IMR-90 (cell line): Measurements from ENCODE around the gene SCN4A. TPM values are rescaled to one million over a fixed set of nuclear protein-coding genes. Genes with fewer than 3 reads are reported as not detected.

Experiments
- ATAC-seq: fragments of 200-7000 bp; cut with Tn5 transposase; 2 replicates; pipeline ENCODE4 v1.9.1; 2020; ENCODE audit warnings: low read depth, mild to moderate bottlenecking, moderate library complexity
- BruUV-seq: library from RNA; stranded (reverse); fragments of 400-500 nt; replicated peaks from 2 replicates; lab custom pipeline; 2021; lab: Mats Ljungman, UMichigan
- CTCF ChIA-PET: fragments of 300-600 bp; formaldehyde crosslinking; extraction: SDS; loops from one replicate; lab custom pipeline; 2021; ENCODE audit warnings: antibody characterized with exemption; lab: Yijun Ruan, JAX
- POLR2A ChIA-PET: fragments of 300-600 bp; sonication (Branson Sonifier 250); formaldehyde crosslinking; loops from one replicate; lab custom pipeline; 2022; ENCODE audit warnings: antibody characterized with exemption; ENCODE audit not compliant: unreplicated experiment; lab: Charles Lee
- DNase-seq: peaks from one replicate; pipeline ENCODE4 v3.0.0; 2013
- H2AFZ ChIP-seq: replicated peaks from 2 replicates; pipeline ENCODE3; 2013; ENCODE audit warnings: low read length, mild to moderate bottlenecking; ENCODE audit not compliant: poor library complexity
- H2AK5ac ChIP-seq: 2 replicates; pipeline ENCODE4 v1.6.1; 2013; ENCODE audit warnings: low read depth, low read length, inconsistent platforms
- H2AK9ac ChIP-seq: replicated peaks from 2 replicates; pipeline ENCODE3; 2013; ENCODE audit warnings: mild to moderate bottlenecking, low read depth, low read length, moderate library complexity; ENCODE audit not compliant: poor library complexity
- H2BK120ac ChIP-seq: 2 replicates; pipeline ENCODE4 v1.6.1; 2013; ENCODE audit warnings: low read depth, low read length, inconsistent platforms
- H2BK15ac ChIP-seq: 3 replicates; pipeline ENCODE4 v1.6.1; 2013; ENCODE audit warnings: low read depth, low read length, inconsistent platforms
- H2BK20ac ChIP-seq: 2 replicates; pipeline ENCODE4 v1.6.1; 2013; ENCODE audit warnings: low read depth, mild to moderate bottlenecking, inconsistent platforms, low read length, moderate library complexity
- H2BK5ac ChIP-seq: 2 replicates; pipeline ENCODE4 v1.6.1; 2013; ENCODE audit warnings: mild to moderate bottlenecking, low read depth, low read length, inconsistent platforms; ENCODE audit not compliant: poor library complexity, severe bottlenecking
- H3K14ac ChIP-seq: replicated peaks from 2 replicates; pipeline ENCODE4 v1.6.1; 2013; ENCODE audit warnings: low read depth, low read length, inconsistent platforms
- H3K18ac ChIP-seq: 2 replicates; pipeline ENCODE4 v1.6.1; 2013; ENCODE audit warnings: low read depth, low read length, control low read depth
- H3K23ac ChIP-seq: 2 replicates; pipeline ENCODE4 v1.6.1; 2013; ENCODE audit warnings: low read depth, low read length, inconsistent platforms
- H3K27ac ChIP-seq: 2 replicates; pipeline ENCODE4 v1.5.1; 2013; ENCODE audit warnings: mild to moderate bottlenecking, control low read depth, low read length; ENCODE audit not compliant: insufficient read depth
- H3K27me3 ChIP-seq: 2 replicates; pipeline ENCODE4 v1.6.1; 2013; ENCODE audit warnings: low read length; ENCODE audit not compliant: control insufficient read depth, insufficient read depth
- H3K36me3 ChIP-seq: 2 replicates; pipeline ENCODE4 v1.6.1; 2013; ENCODE audit warnings: low read length, mixed read lengths; ENCODE audit not compliant: control insufficient read depth, insufficient read depth
- H3K4ac ChIP-seq: 2 replicates; pipeline ENCODE4 v1.6.1; 2013; ENCODE audit warnings: low read depth, low read length, inconsistent platforms
- H3K4me1 ChIP-seq: 2 replicates; pipeline ENCODE4 v1.6.1; 2013; ENCODE audit warnings: low read length, mixed read lengths; ENCODE audit not compliant: control insufficient read depth, insufficient read depth
- H3K4me2 ChIP-seq: 2 replicates; pipeline ENCODE4 v1.6.1; 2013; ENCODE audit warnings: low read depth, mild to moderate bottlenecking, control low read depth, low read length, moderate library complexity
- H3K4me3 ChIP-seq: 2 replicates; pipeline ENCODE4 v1.5.1; 2013; ENCODE audit warnings: low read depth, mild to moderate bottlenecking, control low read depth, low read length, moderate library complexity; ENCODE audit not compliant: insufficient read depth
- H3K56ac ChIP-seq: 2 replicates; pipeline ENCODE4 v1.6.1; 2013; ENCODE audit warnings: low read length, inconsistent platforms; ENCODE audit not compliant: insufficient read depth; ENCODE audit errors: extremely low read depth
- H3K79me1 ChIP-seq, 2 experiments: 2 replicates each; pipeline ENCODE4 v1.6.1; 2013; ENCODE audit warnings: low read length in 2 of 2, inconsistent platforms in 1 of 2, low read depth in 1 of 2
- H3K9ac ChIP-seq: 2 replicates; pipeline ENCODE4 v1.6.1; 2013; ENCODE audit warnings: low read depth, low read length, control low read depth
- H3K9me1 ChIP-seq: 2 replicates; pipeline ENCODE4 v1.6.1; 2013; ENCODE audit warnings: low read length, inconsistent platforms; ENCODE audit not compliant: insufficient read depth
- H3K9me3 ChIP-seq: 2 replicates; pipeline ENCODE4 v1.6.1; 2013; ENCODE audit warnings: low read length; ENCODE audit not compliant: control insufficient read depth, insufficient read depth
- H4K20me1 ChIP-seq: 2 replicates; pipeline ENCODE4 v1.6.1; 2013; ENCODE audit warnings: low read length, inconsistent platforms; ENCODE audit not compliant: insufficient read depth
- H4K5ac ChIP-seq: 2 replicates; pipeline ENCODE4 v1.6.1; 2013; ENCODE audit warnings: mild to moderate bottlenecking, low read depth, low read length, control low read depth
- H4K8ac ChIP-seq, 2 experiments: 2 replicates each; pipeline ENCODE4 v1.6.1; 2013; ENCODE audit warnings: low read depth in 2 of 2, low read length in 2 of 2, control low read depth in 1 of 2, inconsistent platforms in 1 of 2
- H4K91ac ChIP-seq: 2 replicates; pipeline ENCODE4 v1.6.1; 2013; ENCODE audit warnings: low read depth, low read length, inconsistent platforms; ENCODE audit not compliant: insufficient read depth
- MAZ ChIP-seq: IDR thresholded peaks from 2 replicates; pipeline ENCODE4 v1.6.1; 2012; ENCODE audit warnings: low read depth, mild to moderate bottlenecking, low read length, improper control_type of control experiment, moderate library complexity, borderline replicate concordance
- WGBS, 2 experiments: methylation state at CpG; one replicate each; pipeline versions ENCODE4 v1.1.5 to v1.1.7; 2013; ENCODE audit warnings: missing lambda C conversion rate in 2 of 2; ENCODE audit not compliant: insufficient read length in 1 of 2; ENCODE audit errors: extremely low coverage in 2 of 2; 5-methylcytosine and 5-hydroxymethylcytosine counted together
- dilution Hi-C: fragments of 300-500 bp; cut with HindIII; formaldehyde crosslinking; loops from one replicate; pipeline ENCODE4 v1.14.3; 2018; ENCODE audit warnings: low sequenced_read_pairs; ENCODE audit not compliant: unreplicated experiment
- in situ Hi-C: fragments of 300-500 bp; cut with MboI; formaldehyde crosslinking; loops from 3 replicates; pipeline ENCODE4 v1.14.3; 2019; ENCODE audit warnings: low sequenced_read_pairs, inconsistent platforms, mixed read lengths
- intact Hi-C: fragments of 100-400 bp; cut with micrococcal nuclease; formaldehyde crosslinking; loops from 2 replicates; pipeline ENCODE4 v1.10.0; 2022
- polyA plus RNA-seq, 3 experiments: library from polyadenylated mRNA; depleted of rRNA; stranded (reverse); fragments of >200 nt; gene quantifications; 2 replicates each; pipeline ENCODE4 v1.2.3, GENCODE V29; 2012; ENCODE audit warnings: low replicate concordance in 1 of 3
- total RNA-seq: library from RNA; depleted of rRNA; stranded (reverse); fragments of >200 nt; gene quantifications from 2 replicates; pipeline ENCODE4 v1.2.3, GENCODE V29; 2012
- TF ChIP-seq, protein P1 (sequence below): fragments of 150-350 bp; IDR thresholded peaks from 2 replicates; pipeline ENCODE4 v1.6.1; 2016; ENCODE audit warnings: low read depth, mild to moderate bottlenecking, low read length, moderate library complexity, borderline replicate concordance

Gene SCN4A
- total and polyA plus RNA-seq, 2 of the 4 experiments (the other 2 are of a cell fraction): not detected

DNA sequence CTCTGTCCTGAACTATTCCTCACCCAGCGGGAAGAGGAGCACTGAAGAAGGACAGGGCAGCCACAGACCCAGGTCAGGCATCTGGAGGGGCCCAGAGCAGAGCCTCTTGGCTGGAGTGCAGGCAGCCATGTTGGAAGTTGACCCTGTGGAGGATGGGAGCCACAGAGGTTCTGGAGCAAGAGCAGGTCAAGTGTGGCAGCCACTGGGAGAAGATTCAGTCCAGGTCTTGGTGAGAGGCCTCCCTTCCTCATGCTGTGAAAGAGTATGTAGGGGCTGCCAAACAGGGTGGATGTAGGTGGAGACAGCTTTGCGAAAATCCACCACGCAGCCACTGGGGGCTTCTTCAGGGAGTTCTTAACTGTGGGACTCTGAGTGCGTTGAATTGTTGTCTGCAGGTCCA is 40.0 kb downstream of the SCN4A start:
- no peak overlapping the region for H2BK5ac ChIP-seq
- POLR2A ChIA-PET: no interaction called here
- no TSS peak for BruUV-seq

More for the DNA sequence above, 40.0 kb downstream of the SCN4A start:
- no peak overlapping the region for H3K14ac ChIP-seq
- H3K9me3 ChIP-seq: no peaks in the 10 kb centered on the region
- intact Hi-C loops: no loop called here
- no peak for DNase-seq
- H4K8ac ChIP-seq: no peak overlapping the region
- no peak overlapping the region for H3K18ac ChIP-seq
- H4K5ac ChIP-seq: no peak overlapping the region
- ATAC-seq: no peak
- H4K20me1 ChIP-seq: no peaks in the 10 kb centered on the region
- H3K4me2 ChIP-seq: no peak overlapping the region
- no peak overlapping the region for H3K56ac ChIP-seq
- dilution Hi-C loops: no loop called here
- CTCF ChIA-PET: no interaction called here
- H3K4me1 ChIP-seq: no peaks in the 10 kb centered on the region
- no peak overlapping the region for H2AK9ac ChIP-seq
- H3K79me1 ChIP-seq: no peaks in the 10 kb centered on the region
- H2BK20ac ChIP-seq: no peak overlapping the region
- H3K9ac ChIP-seq: no peak overlapping the region
- no peaks in the 10 kb centered on the region for H3K9me1 ChIP-seq
- TF ChIP-seq, protein P1, sequence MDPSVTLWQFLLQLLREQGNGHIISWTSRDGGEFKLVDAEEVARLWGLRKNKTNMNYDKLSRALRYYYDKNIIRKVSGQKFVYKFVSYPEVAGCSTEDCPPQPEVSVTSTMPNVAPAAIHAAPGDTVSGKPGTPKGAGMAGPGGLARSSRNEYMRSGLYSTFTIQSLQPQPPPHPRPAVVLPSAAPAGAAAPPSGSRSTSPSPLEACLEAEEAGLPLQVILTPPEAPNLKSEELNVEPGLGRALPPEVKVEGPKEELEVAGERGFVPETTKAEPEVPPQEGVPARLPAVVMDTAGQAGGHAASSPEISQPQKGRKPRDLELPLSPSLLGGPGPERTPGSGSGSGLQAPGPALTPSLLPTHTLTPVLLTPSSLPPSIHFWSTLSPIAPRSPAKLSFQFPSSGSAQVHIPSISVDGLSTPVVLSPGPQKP: no peak
- TF ChIP-seq MAZ: no peak
- H2BK120ac ChIP-seq: no peak overlapping the region
- no peak overlapping the region for H4K91ac ChIP-seq
- no peak overlapping the region for H2BK15ac ChIP-seq
- H3K36me3 ChIP-seq: no peaks in the 10 kb centered on the region
- H3K4ac ChIP-seq: no peak overlapping the region
- H3K27ac ChIP-seq: no peak overlapping the region
- in situ Hi-C loops: no loop called here
- no peak overlapping the region for H3K4me3 ChIP-seq
- no peak overlapping the region for H3K23ac ChIP-seq
- no CpG with 5 or more reads among the region's 4 CpGs for WGBS, 2 experiments
- H2AFZ ChIP-seq: no peak overlapping the region
- peaks cover 39% of the 10 kb centered on the region for H3K27me3 ChIP-seq
- no peak overlapping the region for H2AK5ac ChIP-seq
